ENCODE measurements around the gene RELN. TPM values are rescaled to one million over a fixed set of nuclear protein-coding genes. Genes with fewer than 3 reads are reported as not detected.
"Not testable (repeated sequence)": the region's sequence is repeated elsewhere in the genome, so short reads cannot be mapped to it uniquely, and the experiment has no call there.

Gene RELN
- total RNA-seq, 4 donors from 2014 or later, result 2.5 to 10.1 (median 6.5) TPM

- no peak for TF ChIP-seq POLR2A (IDR thresholded peaks at IDR 0.05; ENCODE audit: low read depth)
- TF ChIP-seq CTCF (IDR thresholded peaks at IDR 0.05), result no peak
- no peak for TF ChIP-seq EP300 (IDR thresholded peaks at IDR 0.05)
- no peak for TF ChIP-seq POLR2AphosphoS5 (IDR thresholded peaks at IDR 0.05)
- Histone ChIP-seq H3K27ac (replicated peaks in 1 of 4) (no peak overlapping the region), H3K4me1 (no peaks in the 10 kb centered on the region), H3K36me3 (no peaks in the 10 kb centered on the region), H3K27me3 (peaks cover 0 to 17% (median 0%) of the 10 kb centered on the region in 4 donors), H3K9me3 (no peaks in the 10 kb centered on the region), H3K4me3 (no peak overlapping the region)
- intact Hi-C loops (cut with DNase I), result no loop called here
- 55% methylated on average over 6 of the region's 6 CpGs for WGBS
- DNase-seq (ENCODE audit: extremely low spot score), result no peak
These were observed 467.5 kb downstream of the RELN start for GRCh38 chr7:103521937-103522336.

GRCh38 chr7:103504505-103505135 lies 484.8 kb downstream of the RELN start:
- no peaks in the 10 kb centered on the region for H3K9me3 ChIP-seq

GRCh38 chr7:103501206-103501605 lies 488.3 kb downstream of the RELN start:
- H3K9me3 ChIP-seq, result no peaks in the 10 kb centered on the region
- no peak for DNase-seq (ENCODE audit: extremely low spot score)
- no peak overlapping the region for H3K4me3 ChIP-seq
- peaks cover 0 to 9% (median 0%) of the 10 kb centered on the region in 4 donors for H3K27me3 ChIP-seq
- 88% methylated on average over 4 of the region's 4 CpGs for WGBS
- no peak for TF ChIP-seq CTCF (IDR thresholded peaks at IDR 0.05)
- no peak for TF ChIP-seq EP300 (IDR thresholded peaks at IDR 0.05)
- TF ChIP-seq POLR2AphosphoS5 (IDR thresholded peaks at IDR 0.05), result no peak
- TF ChIP-seq POLR2A (IDR thresholded peaks at IDR 0.05; ENCODE audit: low read depth), result no peak
- no peaks in the 10 kb centered on the region for H3K4me1 ChIP-seq
- H3K27ac ChIP-seq (replicated peaks in 1 of 4), result no peak overlapping the region
- intact Hi-C loops (cut with DNase I), result no loop called here
- H3K36me3 ChIP-seq, result no peaks in the 10 kb centered on the region

More at GRCh38 chr7:103504505-103505135, 484.8 kb downstream of the RELN start:
- Histone ChIP-seq H3K4me3 (no peak overlapping the region), H3K27me3 (peaks cover 0 to 9% (median 0%) of the 10 kb centered on the region in 4 donors), H3K4me1 (no peaks in the 10 kb centered on the region), H3K36me3 (no peaks in the 10 kb centered on the region), H3K27ac (replicated peaks in 1 of 4) (no peak overlapping the region)
- WGBS, result 85% methylated on average over 7 of the region's 13 CpGs
- intact Hi-C loops (cut with DNase I), result no loop called here
- TF ChIP-seq EP300 (IDR thresholded peaks at IDR 0.05), result no peak
- no peak for TF ChIP-seq POLR2A (IDR thresholded peaks at IDR 0.05; ENCODE audit: low read depth)
- no peak for TF ChIP-seq POLR2AphosphoS5 (IDR thresholded peaks at IDR 0.05)
- TF ChIP-seq CTCF (IDR thresholded peaks at IDR 0.05), result no peak
- no peak for DNase-seq (ENCODE audit: extremely low spot score)

- intact Hi-C loops (cut with DNase I), result no loop called here
- H3K4me1 ChIP-seq, result no peaks in the 10 kb centered on the region
- no peak for TF ChIP-seq EP300 (IDR thresholded peaks at IDR 0.05)
- TF ChIP-seq CTCF (IDR thresholded peaks at IDR 0.05), result no peak
- TF ChIP-seq POLR2A (IDR thresholded peaks at IDR 0.05; ENCODE audit: low read depth), result no peak
- H3K27ac ChIP-seq (replicated peaks in 1 of 4), result no peak overlapping the region
- no peak for DNase-seq (ENCODE audit: extremely low spot score)
- no peak overlapping the region for H3K4me3 ChIP-seq
- H3K36me3 ChIP-seq, result no peaks in the 10 kb centered on the region
- H3K27me3 ChIP-seq, result peaks cover 0 to 1% (median 0%) of the 10 kb centered on the region in 4 donors
- WGBS, result 84% methylated on average over 1 of the region's 1 CpG
- H3K9me3 ChIP-seq, result no peaks in the 10 kb centered on the region
These were observed 489.5 kb downstream of the RELN start for GRCh38 chr7:103499976-103500375.

- DNase-seq (ENCODE audit: extremely low spot score), result no peak
- no peak overlapping the region for H3K27ac ChIP-seq (replicated peaks in 1 of 4)
- no peaks in the 10 kb centered on the region for H3K9me3 ChIP-seq
- intact Hi-C loops (cut with DNase I), result no loop called here
- no peaks in the 10 kb centered on the region for H3K36me3 ChIP-seq
- H3K4me1 ChIP-seq, result no peaks in the 10 kb centered on the region
- 87% methylated on average over 4 of the region's 4 CpGs for WGBS
- H3K4me3 ChIP-seq, result no peak overlapping the region
- H3K27me3 ChIP-seq, result no peaks in the 10 kb centered on the region
- TF ChIP-seq POLR2A (IDR thresholded peaks at IDR 0.05; ENCODE audit: low read depth) (no peak), EP300 (IDR thresholded peaks at IDR 0.05) (no peak), CTCF (IDR thresholded peaks at IDR 0.05) (no peak), POLR2AphosphoS5 (IDR thresholded peaks at IDR 0.05) (no peak)
These were observed 502.0 kb downstream of the RELN start for GRCh38 chr7:103487419-103487818.

GRCh38 chr7:103486873-103487272 lies 502.6 kb downstream of the RELN start:
- DNase-seq (ENCODE audit: extremely low spot score); H3K27me3 ChIP-seq; intact Hi-C loops (cut with DNase I); H3K9me3 ChIP-seq; H3K36me3 ChIP-seq; H3K4me1 ChIP-seq; H3K27ac ChIP-seq (replicated peaks in 1 of 4); H3K4me3 ChIP-seq: not testable (repeated sequence)
- 63% methylated on average over 3 of the region's 3 CpGs for WGBS
